BLaER1 treated with 17β-estradiol and CSF1 and Interleukin-3, amounts not matched to agents 10 nM and 100 nM (cell line): ENCODE results near the gene CLCN6.

Experiments
- H3K27ac ChIP-seq, 11 experiments: shearing (Covaris generic); formaldehyde crosslinking; 2 replicates each; pipeline ENCODE4 v1.8.1; 2022
- H3K27me3 ChIP-seq, 11 experiments: shearing (Covaris generic); formaldehyde crosslinking; 2 replicates each; pipeline ENCODE4 v1.8.1; 2022
- H3K36me3 ChIP-seq, 11 experiments: shearing (Covaris generic); formaldehyde crosslinking; 2 replicates each; pipeline ENCODE4 v1.8.1; 2022
- H3K4me1 ChIP-seq, 10 experiments: shearing (Covaris generic); formaldehyde crosslinking; 2 replicates each; pipeline ENCODE4 v1.8.1; 2022
- H3K4me2 ChIP-seq, 11 experiments: shearing (Covaris generic); formaldehyde crosslinking; 2 replicates each; pipeline ENCODE4 v1.8.1; 2022
- H3K4me3 ChIP-seq, 10 experiments: shearing (Covaris generic); formaldehyde crosslinking; 2 replicates each; pipeline ENCODE4 v1.8.1; 2022
- H3K9ac ChIP-seq, 11 experiments: shearing (Covaris generic); formaldehyde crosslinking; 2 replicates each; pipeline ENCODE4 v1.8.1; 2022
- H3K9me3 ChIP-seq, 11 experiments: shearing (Covaris generic); formaldehyde crosslinking; replicated peaks in 1 of 11; 2 replicates each; pipeline ENCODE4 v1.8.1; 2022
- H4K20me1 ChIP-seq, 11 experiments: shearing (Covaris generic); formaldehyde crosslinking; 2 replicates each; pipeline ENCODE4 v1.8.1; 2022
- Cebpa-rat ChIP-seq, 11 experiments: shearing (Covaris generic); IDR thresholded peaks; 2 replicates each; pipeline ENCODE4 v1.8.1; 2022

Gene CLCN6

DNA sequence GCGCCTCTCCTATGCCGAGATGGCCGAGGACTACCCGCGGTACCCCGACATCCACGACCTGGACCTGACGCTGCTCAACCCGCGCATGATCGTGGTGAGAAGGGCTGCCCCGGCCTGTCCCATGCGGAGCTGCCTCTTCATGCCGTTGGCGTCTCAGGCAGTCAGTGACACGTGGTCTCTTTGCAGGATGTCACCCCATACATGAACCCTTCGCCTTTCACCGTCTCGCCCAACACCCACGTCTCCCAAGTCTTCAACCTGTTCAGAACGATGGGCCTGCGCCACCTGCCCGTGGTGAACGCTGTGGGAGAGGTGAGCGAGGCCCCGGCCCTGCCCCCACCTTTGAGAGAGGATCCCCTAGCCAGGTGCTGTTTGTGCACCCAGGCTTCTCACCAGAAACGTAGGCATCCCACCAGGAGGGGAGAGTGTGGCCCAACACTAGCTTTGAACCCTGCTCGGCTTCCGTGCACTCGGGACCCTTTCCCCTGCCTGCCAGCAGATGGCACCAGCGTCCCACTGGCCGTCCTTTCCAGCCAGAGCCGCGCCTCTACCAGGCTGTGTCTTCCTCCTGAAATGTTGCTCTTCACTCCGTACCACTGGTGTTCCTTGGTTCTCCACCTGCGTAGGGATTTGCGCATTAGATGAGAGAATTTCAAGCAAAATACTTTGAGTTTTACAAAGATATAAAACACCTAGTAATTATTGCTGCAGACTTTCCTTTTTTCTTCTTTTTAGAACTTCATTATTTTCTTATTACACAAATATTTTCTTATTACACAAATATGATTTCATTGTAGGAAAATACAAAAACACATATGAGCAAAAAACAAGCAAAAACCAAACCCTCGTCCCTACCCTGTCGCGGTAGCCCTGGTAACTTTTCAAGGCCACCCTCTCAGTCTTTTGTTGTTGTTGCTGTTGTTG lies 32.6 kb downstream of the CLCN6 start:
- peaks cover 36 to 41% (median 40%) of the 10 kb centered on the region in 10 experiments for H3K4me1 ChIP-seq
- H3K36me3 ChIP-seq = peaks cover 73 to 98% (median 85%) of the 10 kb centered on the region in 11 experiments
- no peak for TF ChIP-seq Cebpa-rat (IDR thresholded peaks at IDR 0.05)
- H3K27me3 ChIP-seq = no peaks in the 10 kb centered on the region
- H3K9ac ChIP-seq = no peak overlapping the region
- H3K4me2 ChIP-seq = no peak overlapping the region
- H3K9me3 ChIP-seq = no peaks in the 10 kb centered on the region
- H4K20me1 ChIP-seq = peaks cover 0 to 98% (median 49%) of the 10 kb centered on the region in 11 experiments; a peak in 19 of 22 replicates
- H3K4me3 ChIP-seq = no peak overlapping the region
- no peak overlapping the region for H3K27ac ChIP-seq

DNA sequence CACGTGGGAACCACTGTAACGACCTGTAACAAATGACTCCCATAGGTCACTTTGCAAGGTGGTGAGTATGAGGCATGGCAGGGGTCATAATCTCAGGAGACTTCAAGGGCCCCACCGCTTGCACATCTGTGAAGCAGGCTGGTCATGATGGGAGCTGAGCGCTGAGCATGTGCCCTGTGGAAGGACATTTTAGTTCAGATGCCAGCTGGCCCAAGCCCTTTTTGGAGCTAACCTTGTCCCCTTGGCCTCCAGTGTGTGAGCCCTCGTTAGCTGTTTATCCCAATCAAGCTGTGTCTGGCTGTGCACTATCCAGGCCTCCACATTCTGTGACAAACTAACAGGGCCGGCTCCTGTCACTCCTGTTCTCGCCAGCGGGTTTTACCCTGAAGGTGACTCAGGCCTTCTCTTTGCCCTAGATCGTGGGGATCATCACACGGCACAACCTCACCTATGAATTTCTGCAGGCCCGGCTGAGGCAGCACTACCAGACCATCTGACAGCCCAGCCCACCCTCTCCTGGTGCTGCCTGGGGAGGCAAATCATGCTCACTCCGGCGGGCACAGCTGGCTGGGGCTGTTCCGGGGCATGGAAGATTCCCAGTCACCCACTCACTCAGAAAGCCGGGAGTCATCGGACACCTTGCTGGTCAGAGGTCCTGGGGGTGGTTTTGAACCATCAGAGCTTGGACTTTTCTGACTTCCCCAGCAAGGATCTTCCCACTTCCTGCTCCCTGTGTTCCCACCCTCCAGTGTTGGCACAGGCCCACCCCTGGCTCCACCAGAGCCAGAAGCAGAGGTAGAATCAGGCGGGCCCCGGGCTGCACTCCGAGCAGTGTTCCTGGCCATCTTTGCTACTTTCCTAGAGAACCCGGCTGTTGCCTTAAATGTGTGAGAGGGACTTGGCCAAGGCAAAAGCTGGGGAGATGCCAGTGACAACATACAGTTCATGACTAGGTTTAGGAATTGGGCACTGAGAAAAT lies 34.0 kb downstream of the CLCN6 start:
- H3K9ac ChIP-seq = peak overlapping the region in 6 of 11 experiments; percentile 5 to 61 (median 24); a peak in 6 of 22 replicates
- H3K4me2 ChIP-seq = peak overlapping the region; percentile 4 to 87 (median 81); a peak in 17 of 22 replicates
- peaks cover 0 to 98% (median 49%) of the 10 kb centered on the region in 11 experiments; a peak in 19 of 22 replicates for H4K20me1 ChIP-seq
- H3K36me3 ChIP-seq = peaks cover 69 to 98% (median 85%) of the 10 kb centered on the region in 11 experiments
- peaks cover 44 to 52% (median 48%) of the 10 kb centered on the region in 10 experiments for H3K4me1 ChIP-seq
- H3K9me3 ChIP-seq = no peaks in the 10 kb centered on the region
- no peak for TF ChIP-seq Cebpa-rat (IDR thresholded peaks at IDR 0.05)
- peak overlapping the region in 2 of 11 experiments; percentile 8 to 44; a peak in 2 of 22 replicates for H3K27ac ChIP-seq
- no peaks in the 10 kb centered on the region for H3K27me3 ChIP-seq
- H3K4me3 ChIP-seq = no peak overlapping the region

DNA sequence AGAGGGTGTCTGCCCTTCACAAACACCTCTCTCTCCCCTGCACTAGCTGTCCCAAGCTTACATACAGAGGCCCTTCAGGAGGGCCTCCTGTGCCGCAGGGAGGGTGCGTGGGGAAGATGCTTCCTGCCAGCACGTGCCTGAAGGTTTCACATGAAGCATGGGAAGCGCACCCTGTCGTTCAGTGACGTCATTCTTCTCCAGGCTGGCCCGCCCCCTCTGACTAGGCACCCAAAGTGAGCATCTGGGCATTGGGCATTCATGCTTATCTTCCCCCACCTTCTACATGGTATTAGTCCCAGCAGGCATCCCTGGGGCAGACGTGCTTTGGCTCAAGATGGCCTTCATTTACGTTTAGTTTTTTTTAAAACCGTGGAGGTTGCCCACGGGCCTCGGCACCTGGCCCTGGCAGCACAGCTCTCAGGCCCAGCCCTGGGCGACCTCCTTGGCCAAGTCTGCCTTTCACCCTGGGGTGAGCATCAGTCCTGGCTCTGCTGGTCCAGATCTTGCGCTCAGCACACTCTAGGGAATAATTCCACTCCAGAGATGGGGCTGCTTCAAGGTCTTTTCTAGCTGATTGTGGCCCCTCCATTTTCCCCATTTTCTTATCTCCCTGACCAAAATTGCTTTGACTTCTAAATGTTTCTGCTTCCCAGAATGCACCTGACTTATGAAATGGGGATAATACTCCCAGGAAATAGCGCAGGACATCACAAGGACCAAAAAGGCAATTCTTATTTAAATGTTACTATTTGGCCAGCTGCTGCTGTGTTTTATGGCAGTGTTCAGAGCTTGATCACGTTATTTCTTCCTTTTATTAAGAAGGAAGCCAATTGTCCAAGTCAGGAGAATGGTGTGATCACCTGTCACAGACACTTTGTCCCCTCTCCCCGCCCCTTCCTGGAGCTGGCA lies 35.5 kb downstream of the CLCN6 start:
- H3K4me2 ChIP-seq = peak overlapping the region; percentile 66 to 87 (median 81)

DNA sequence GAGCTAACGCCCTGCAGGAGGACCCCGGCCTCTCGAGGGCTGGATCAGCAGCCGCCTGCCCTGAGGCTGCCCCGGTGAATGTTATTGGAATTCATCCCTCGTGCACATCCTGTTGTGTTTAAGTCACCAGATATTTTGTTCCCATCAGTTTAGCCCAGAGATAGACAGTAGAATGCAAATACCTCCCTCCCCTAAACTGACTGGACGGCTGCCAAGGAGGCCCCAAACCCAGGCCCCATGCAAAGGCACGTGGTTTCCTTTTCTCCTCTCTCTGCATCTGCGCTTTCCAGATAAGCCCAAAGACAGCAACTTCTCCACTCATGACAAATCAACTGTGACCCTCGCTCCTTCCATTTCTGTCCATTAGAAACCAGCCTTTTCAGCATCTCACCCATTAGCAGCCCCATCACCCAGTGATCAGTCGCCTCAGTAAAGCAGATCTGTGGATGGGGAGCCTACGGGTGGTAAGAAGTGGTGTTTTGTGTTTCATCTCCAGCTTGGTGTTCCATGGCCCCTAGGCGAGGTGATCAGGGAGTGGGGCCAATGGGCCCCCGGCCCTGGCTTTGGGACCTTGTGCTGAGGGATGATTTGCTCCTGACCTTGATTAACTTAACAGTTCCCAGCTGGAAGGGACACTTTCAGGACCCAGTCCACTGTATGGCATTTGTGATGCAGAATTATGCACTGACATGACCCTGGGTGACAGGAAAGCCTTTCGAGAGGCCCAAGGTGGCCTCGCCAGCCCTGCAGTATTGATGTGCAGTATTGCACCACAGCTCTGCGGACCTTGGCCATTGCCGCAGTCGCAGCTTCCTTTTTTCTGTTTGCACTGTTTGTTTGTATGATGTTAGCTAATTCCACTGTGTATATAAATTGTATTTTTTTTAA lies 36.4 kb downstream of the CLCN6 start:
- Histone ChIP-seq H3K4me3 (no peak overlapping the region), H4K20me1 (peaks cover 0 to 95% (median 48%) of the 10 kb centered on the region in 11 experiments; a peak in 19 of 22 replicates), H3K9me3 (no peaks in the 10 kb centered on the region), H3K27ac (peak overlapping the region in 8 of 11 experiments; percentile 11 to 54 (median 42); a peak in 14 of 22 replicates), H3K4me1 (peaks cover 48 to 76% (median 69%) of the 10 kb centered on the region in 10 experiments), H3K27me3 (no peaks in the 10 kb centered on the region), H3K4me2 (peak overlapping the region; percentile 66 to 87 (median 81)), H3K36me3 (peaks cover 45 to 94% (median 66%) of the 10 kb centered on the region in 11 experiments), H3K9ac (peak overlapping the region in 7 of 11 experiments; percentile 12 to 61 (median 32); a peak in 10 of 22 replicates)
- TF ChIP-seq Cebpa-rat (IDR thresholded peaks at IDR 0.05) = no peak; a peak in 1 of 22 replicates

More for the DNA sequence above, 35.5 kb downstream of the CLCN6 start:
- TF ChIP-seq Cebpa-rat (IDR thresholded peaks at IDR 0.05) = no peak
- Histone ChIP-seq H3K36me3 (peaks cover 54 to 94% (median 75%) of the 10 kb centered on the region in 11 experiments), H3K4me1 (peaks cover 45 to 67% (median 60%) of the 10 kb centered on the region in 10 experiments), H3K27ac (peak overlapping the region in 8 of 11 experiments; percentile 4 to 54 (median 41); a peak in 14 of 22 replicates), H3K27me3 (no peaks in the 10 kb centered on the region), H3K9ac (peak overlapping the region in 8 of 11 experiments; percentile 10 to 61 (median 26); a peak in 13 of 22 replicates), H3K4me3 (no peak overlapping the region), H4K20me1 (peaks cover 0 to 95% (median 52%) of the 10 kb centered on the region in 11 experiments; a peak in 19 of 22 replicates), H3K9me3 (no peaks in the 10 kb centered on the region)

DNA sequence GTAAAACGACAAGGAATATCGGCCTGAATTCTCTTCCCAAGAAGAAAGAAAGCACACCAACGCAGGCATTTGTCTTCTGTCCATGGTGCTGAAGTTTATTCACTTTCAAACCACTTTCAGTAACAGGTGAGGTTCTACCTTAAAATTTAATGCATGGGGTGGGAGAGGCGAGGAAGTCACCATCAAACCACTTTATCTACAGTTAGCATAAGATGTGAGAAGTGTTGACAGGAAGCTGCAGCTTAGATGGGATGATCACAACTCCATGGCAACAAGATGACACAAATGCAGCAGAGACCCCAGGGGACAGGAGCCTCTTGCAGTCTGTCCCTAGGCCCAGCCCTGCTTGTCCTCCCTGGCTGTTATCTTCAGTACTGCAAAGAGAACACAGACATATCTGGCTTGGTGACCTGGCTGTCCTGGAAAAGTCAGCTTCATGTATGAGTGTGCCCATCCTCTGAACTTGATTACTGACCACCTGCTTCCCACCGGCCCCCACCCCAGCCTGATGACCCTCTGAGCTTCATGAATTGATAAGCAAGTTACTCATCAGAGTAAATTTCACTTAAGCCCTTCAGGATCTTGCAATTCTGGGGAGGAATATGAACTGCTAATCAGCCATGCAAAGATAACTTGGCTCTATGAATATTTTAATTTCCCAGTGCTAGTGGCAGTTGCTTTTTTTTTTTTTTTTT lies 39.8 kb downstream of the CLCN6 start:
- H3K9ac ChIP-seq = no peak overlapping the region
- peaks cover 45 to 97% (median 90%) of the 10 kb centered on the region in 10 experiments for H3K4me1 ChIP-seq
- no peak overlapping the region for H3K27ac ChIP-seq
- H3K27me3 ChIP-seq = no peaks in the 10 kb centered on the region
- H3K9me3 ChIP-seq = no peaks in the 10 kb centered on the region
- H3K4me2 ChIP-seq = peak overlapping the region in 7 of 11 experiments; percentile 9 to 70 (median 40); a peak in 10 of 22 replicates
- no peak for TF ChIP-seq Cebpa-rat (IDR thresholded peaks at IDR 0.05)
- H3K36me3 ChIP-seq = peaks cover 14 to 63% (median 35%) of the 10 kb centered on the region in 11 experiments
- peaks cover 0 to 87% (median 38%) of the 10 kb centered on the region in 11 experiments; a peak in 18 of 22 replicates for H4K20me1 ChIP-seq
- no peak overlapping the region for H3K4me3 ChIP-seq

DNA sequence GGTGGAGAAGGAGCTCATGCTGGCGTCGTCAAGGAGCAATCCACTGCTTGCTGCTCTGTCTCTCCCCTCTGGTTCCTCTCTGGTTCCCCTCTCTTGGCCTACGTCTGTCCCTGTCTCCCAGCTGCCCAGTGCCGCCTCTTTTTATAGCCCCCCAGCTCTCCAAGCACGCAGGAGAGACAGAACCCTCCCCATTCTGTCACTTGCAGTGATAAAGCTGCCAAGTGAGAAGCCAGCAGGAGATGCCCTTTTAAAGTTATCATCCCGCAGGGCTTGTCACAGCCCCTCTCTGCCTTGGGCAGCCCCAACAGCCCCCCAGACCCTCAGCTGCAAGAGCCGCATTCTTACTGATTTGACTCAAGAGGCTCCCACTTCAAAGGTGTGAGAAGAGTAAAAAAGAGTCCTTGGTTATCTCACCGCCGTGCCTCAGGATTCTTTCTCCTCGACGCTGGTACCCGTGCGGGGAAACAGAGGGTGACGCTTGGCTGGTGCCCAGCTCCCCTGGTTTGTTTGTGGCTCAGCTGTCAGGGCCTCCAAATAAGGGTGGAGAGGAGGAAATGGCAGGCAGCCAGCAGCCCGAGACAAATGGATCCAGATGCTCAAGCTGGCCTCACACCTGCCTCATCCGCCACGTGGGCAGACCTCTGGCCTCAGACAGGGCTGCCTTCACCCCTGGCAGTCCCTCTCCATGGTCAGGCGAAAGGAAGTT lies 41.8 kb downstream of the CLCN6 start, which contains the start of gene NPPA:
TSS of gene NPPA (minus strand) at position 117 of the 706 bp plus-strand sequence. CDS start at position 18, 99 bp downstream.
- peaks cover 38 to 97% (median 89%) of the 10 kb centered on the region in 10 experiments for H3K4me1 ChIP-seq
- H3K4me2 ChIP-seq = peak within 1 kb of the TSS in 10 of 11 experiments; percentile 26 to 87 (median 72); a peak in 19 of 22 replicates
- no peak within 1 kb of the TSS for H3K4me3 ChIP-seq
- no peak for TF ChIP-seq Cebpa-rat (IDR thresholded peaks at IDR 0.05)
- no peaks in the 10 kb centered on the region for H3K9me3 ChIP-seq
- H3K27ac ChIP-seq = peak within 1 kb of the TSS in 2 of 11 experiments; percentile 6 to 18; a peak in 2 of 22 replicates
- H3K27me3 ChIP-seq = no peaks in the 10 kb centered on the region
- peak within 1 kb of the TSS in 2 of 11 experiments; percentile 4 to 15; a peak in 1 of 22 replicates for H3K9ac ChIP-seq
- H3K36me3 ChIP-seq = peaks cover 10 to 44% (median 23%) of the 10 kb centered on the region in 11 experiments
- peaks cover 0 to 74% (median 20%) of the 10 kb centered on the region in 11 experiments; a peak in 16 of 22 replicates for H4K20me1 ChIP-seq
